Thoracic aorta (tissue), 2 donors: Measurements from ENCODE around the gene GJB5. TPM values are rescaled to one million over a fixed set of nuclear protein-coding genes. Genes with fewer than 3 reads are reported as not detected.

Experiments
- ATAC-seq: fragments of 150-250 bp; one replicate; pipeline ENCODE4 v1.8.0; 2017; ENCODE audit warnings: low read depth; ENCODE audit not compliant: insufficient number of reproducible peaks, low FRiP score
- DNase-seq: peaks from one replicate; pipeline ENCODE4 v3.0.0-alpha.2; 2020; ENCODE audit warnings: low spot score
- H3K27ac ChIP-seq, 2 donors: fragments of 200-600 bp; sonication (generic); 1 replicate in 1 of 2; 2 replicates in 1 of 2; pipeline ENCODE4 v1.5.1; 2016; ENCODE audit warnings: mild to moderate bottlenecking in 2 of 2, moderate library complexity in 2 of 2
- H3K27me3 ChIP-seq: fragments of 200-600 bp; sonication (generic); replicated peaks from 2 replicates; pipeline ENCODE4 v1.6.0; 2016; ENCODE audit warnings: mild to moderate bottlenecking; ENCODE audit not compliant: insufficient read depth
- H3K36me3 ChIP-seq: fragments of 200-600 bp; sonication (generic); one replicate; pipeline ENCODE4 v1.5.1; 2016
- H3K4me1 ChIP-seq, 2 donors: fragments of 200-600 bp; sonication (generic); 1 replicate in 1 of 2; 2 replicates in 1 of 2; pipeline versions ENCODE4 v1.5.1 to v1.6.0; 2016; ENCODE audit warnings: low read depth in 2 of 2, mild to moderate bottlenecking in 1 of 2; ENCODE audit not compliant: control insufficient read depth in 1 of 2
- H3K4me3 ChIP-seq: fragments of 200-600 bp; sonication (generic); 2 replicates; pipeline ENCODE4 v1.5.1; 2016; ENCODE audit warnings: mild to moderate bottlenecking
- H3K9me3 ChIP-seq: fragments of 200-600 bp; sonication (generic); 2 replicates; pipeline ENCODE4 v1.5.1; 2016
- total RNA-seq, 2 donors: library from RNA; depleted of rRNA; stranded (reverse); fragments of >200 nt; gene quantifications; one replicate each; pipeline versions ENCODE4 v1.1.0 to v1.2.3, GENCODE V29; 2016
- TF ChIP-seq, protein P1 (sequence below): fragments of 200-600 bp; sonication (generic); IDR thresholded peaks from one replicate; pipeline ENCODE4 v1.5.1; 2019; ENCODE audit warnings: antibody characterized with exemption

Gene GJB5
- total RNA-seq, 2 donors from 2014 or later = not detected

DNA sequence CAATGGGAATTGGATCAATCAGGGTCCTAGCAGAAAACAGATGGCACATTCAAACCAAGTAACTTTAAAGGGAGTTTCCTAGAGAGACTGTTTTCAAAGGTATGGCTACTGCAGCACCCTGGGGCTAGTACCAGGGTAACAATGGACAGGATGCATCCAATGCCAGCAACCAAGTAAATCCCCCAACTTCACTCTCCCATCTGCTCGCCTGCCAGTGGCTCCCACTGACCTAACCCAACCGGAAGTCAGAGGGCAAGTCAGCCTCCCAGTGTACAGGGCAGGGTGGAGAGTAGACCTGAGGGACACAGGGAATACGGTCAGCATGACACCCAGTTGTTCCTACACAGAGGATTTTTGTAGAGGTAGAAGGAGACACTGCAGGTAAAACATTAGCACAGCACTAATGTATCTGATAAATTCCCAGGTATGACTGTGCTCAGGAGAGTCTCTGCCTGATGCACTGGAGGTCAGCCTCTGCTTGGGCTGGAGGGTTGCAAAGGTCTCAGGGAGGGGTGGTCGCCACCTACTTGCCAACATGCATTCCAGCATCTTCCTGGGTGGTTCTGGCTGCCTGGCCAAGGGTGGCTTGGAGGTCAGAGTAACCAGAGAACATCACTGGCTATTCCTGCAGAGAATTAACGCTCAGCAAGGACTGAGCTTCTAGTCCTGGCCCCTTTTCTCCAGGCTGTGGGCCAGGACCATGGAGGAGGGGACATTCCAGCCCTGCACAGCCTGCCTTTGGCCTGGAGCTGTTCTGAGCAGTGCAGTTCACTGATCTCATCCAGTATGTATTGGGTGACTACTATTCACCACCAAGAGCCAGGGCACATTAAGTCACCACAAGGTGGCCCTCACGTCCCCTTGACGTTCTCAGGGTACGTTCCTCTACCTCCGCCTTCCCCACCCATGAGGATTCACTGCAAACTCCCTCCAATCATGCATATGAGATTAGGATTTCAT lies 32.9 kb downstream of the GJB5 start:
- no peak overlapping the region for H3K4me3 ChIP-seq
- H3K9me3 ChIP-seq = no peaks in the 10 kb centered on the region
- no peak for DNase-seq
- H3K27me3 ChIP-seq = no peaks in the 10 kb centered on the region
- TF ChIP-seq, protein P1, sequence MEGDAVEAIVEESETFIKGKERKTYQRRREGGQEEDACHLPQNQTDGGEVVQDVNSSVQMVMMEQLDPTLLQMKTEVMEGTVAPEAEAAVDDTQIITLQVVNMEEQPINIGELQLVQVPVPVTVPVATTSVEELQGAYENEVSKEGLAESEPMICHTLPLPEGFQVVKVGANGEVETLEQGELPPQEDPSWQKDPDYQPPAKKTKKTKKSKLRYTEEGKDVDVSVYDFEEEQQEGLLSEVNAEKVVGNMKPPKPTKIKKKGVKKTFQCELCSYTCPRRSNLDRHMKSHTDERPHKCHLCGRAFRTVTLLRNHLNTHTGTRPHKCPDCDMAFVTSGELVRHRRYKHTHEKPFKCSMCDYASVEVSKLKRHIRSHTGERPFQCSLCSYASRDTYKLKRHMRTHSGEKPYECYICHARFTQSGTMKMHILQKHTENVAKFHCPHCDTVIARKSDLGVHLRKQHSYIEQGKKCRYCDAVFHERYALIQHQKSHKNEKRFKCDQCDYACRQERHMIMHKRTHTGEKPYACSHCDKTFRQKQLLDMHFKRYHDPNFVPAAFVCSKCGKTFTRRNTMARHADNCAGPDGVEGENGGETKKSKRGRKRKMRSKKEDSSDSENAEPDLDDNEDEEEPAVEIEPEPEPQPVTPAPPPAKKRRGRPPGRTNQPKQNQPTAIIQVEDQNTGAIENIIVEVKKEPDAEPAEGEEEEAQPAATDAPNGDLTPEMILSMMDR = peak; percentile 40
- H3K36me3 ChIP-seq = no peaks in the 10 kb centered on the region
- peaks cover 5 to 46% of the 10 kb centered on the region in 2 donors for H3K4me1 ChIP-seq
- H3K27ac ChIP-seq = peak overlapping the region; percentile 1 to 9
- peak; percentile 58 for ATAC-seq

- no peaks in the 10 kb centered on the region for H3K36me3 ChIP-seq
- DNase-seq (no peak), ATAC-seq (no peak)
- TF ChIP-seq, protein P1 = no peak
- no peak overlapping the region for H3K4me3 ChIP-seq
- H3K27me3 ChIP-seq = no peaks in the 10 kb centered on the region
- peaks cover 5 to 75% of the 10 kb centered on the region in 2 donors for H3K4me1 ChIP-seq
- H3K9me3 ChIP-seq = no peaks in the 10 kb centered on the region
- peak overlapping the region; percentile 7 to 16 for H3K27ac ChIP-seq
Measured at GRCh38 chr1:34790985-34791384, 36.1 kb downstream of the GJB5 start.

GRCh38 chr1:34792424-34792823 lies 37.6 kb downstream of the GJB5 start:
- peak overlapping the region; percentile 83 to 87 for H3K27ac ChIP-seq
- H3K36me3 ChIP-seq = no peaks in the 10 kb centered on the region
- DNase-seq (no peak), ATAC-seq (no peak)
- no peaks in the 10 kb centered on the region for H3K27me3 ChIP-seq
- TF ChIP-seq, protein P1 = no peak
- peak overlapping the region; percentile 83 for H3K4me3 ChIP-seq
- H3K9me3 ChIP-seq = no peaks in the 10 kb centered on the region
- peaks cover 5 to 64% of the 10 kb centered on the region in 2 donors for H3K4me1 ChIP-seq

DNA sequence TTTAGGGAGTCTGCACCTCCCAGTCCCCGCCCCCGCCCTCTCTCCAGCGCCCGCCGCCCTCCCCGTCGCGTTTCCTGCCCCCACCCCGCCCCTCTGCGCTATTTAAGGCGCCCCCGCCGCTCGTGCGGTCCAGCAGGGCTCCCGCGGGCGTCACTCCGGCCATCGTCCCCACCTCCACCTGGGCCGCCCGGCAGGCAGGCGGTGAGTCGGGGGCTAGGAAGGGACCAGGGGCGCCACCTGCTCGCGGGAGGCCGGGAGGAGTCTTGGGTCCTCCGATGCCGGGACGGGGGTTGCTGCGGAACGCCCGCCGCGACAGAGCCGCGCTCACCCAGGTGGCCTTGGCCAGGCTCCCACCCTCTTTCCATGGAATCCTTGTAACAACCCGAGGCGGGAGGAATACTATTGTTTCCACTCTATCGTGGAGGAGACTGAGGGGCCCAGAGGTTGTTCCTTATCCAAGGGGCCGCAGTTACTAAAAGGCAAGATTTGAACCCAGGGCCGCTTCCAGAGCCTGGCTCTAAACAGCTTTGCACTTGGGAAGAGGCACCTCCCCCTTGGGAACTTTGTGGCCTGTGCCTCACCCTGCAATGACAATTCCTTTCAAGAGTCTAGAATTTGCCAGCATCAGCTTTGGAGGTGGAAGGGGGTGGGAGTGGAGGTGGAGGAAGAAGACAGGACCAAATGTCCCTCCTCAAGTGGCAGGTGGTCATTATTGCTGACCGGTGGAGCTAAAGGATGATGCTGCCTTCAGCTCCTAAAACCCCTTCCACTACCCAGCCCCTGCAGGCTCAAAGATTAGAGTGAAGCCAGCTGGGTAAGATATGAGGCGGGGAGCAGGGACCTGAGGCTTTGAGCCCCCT lies 38.3 kb downstream of the GJB5 start, which contains the start of gene GJA4:
GJA4 (plus strand) TSS at position 132 of the 860 bp plus-strand sequence. CDS start 1,215 bp downstream, outside the sequence.
- H3K4me1 ChIP-seq = peaks cover 5 to 57% of the 10 kb centered on the region in 2 donors
- peak within 1 kb of the TSS; percentile 83 to 87 for H3K27ac ChIP-seq
- H3K36me3 ChIP-seq = no peaks in the 10 kb centered on the region
- DNase-seq = no peak
- TF ChIP-seq, protein P1 = no peak
- H3K9me3 ChIP-seq = no peaks in the 10 kb centered on the region
- H3K27me3 ChIP-seq = no peaks in the 10 kb centered on the region
- H3K4me3 ChIP-seq = peak within 1 kb of the TSS; percentile 83
- ATAC-seq = peak; percentile 14
